GM23248 (cell line): ENCODE measurements around the gene PREX1.

ENCODE experiments used
- EZH2 ChIP-seq: fragments of 200-600 bp; sonication (generic); IDR thresholded peaks from 2 replicates; pipeline ENCODE4 v1.6.1; 2018; ENCODE audit warnings: antibody characterized with exemption, mild to moderate bottlenecking; ENCODE audit not compliant: insufficient read depth, poor library complexity, severe bottlenecking
- EZH2phosphoT487 ChIP-seq: fragments of 200-600 bp; sonication (generic); IDR thresholded peaks from 2 replicates; pipeline ENCODE4 v1.6.1; 2018; ENCODE audit warnings: antibody characterized with exemption, moderate library complexity, mild to moderate bottlenecking, low read depth; ENCODE audit not compliant: insufficient read depth

GRCh38 chr20:48733296-48733790, 94.5 kb downstream of the PREX1 start:
- TF ChIP-seq EZH2 (no peak), EZH2phosphoT487 (no peak)
